ENCODE data around the gene GABRA5. TPM values are rescaled to one million over a fixed set of nuclear protein-coding genes. Genes with fewer than 3 reads are reported as not detected.

The GABRA5 gene
- total RNA-seq, 2 donors from 2014 or later, result not detected

GRCh38 chr15:26883466-26883865 is 16.6 kb downstream of the GABRA5 start:
- no peaks in the 10 kb centered on the region for H3K4me1 ChIP-seq (ENCODE audit: control insufficient read depth in 1 of 2, low read depth in 2 of 2)
- H3K27ac ChIP-seq, result no peak overlapping the region
- H3K4me3 ChIP-seq, result no peak overlapping the region
- H3K9me3 ChIP-seq, result no peaks in the 10 kb centered on the region
- DNase-seq (ENCODE audit: low spot score) (no peak), ATAC-seq (ENCODE audit: insufficient number of reproducible peaks, low FRiP score, low read depth) (no peak)
- no peaks in the 10 kb centered on the region for H3K27me3 ChIP-seq (replicated peaks; ENCODE audit: insufficient read depth)
- no peak for TF ChIP-seq CTCF (IDR thresholded peaks at IDR 0.05)
- H3K36me3 ChIP-seq, result no peaks in the 10 kb centered on the region

GRCh38 chr15:26886566-26886965 is 19.7 kb downstream of the GABRA5 start:
- H3K36me3 ChIP-seq, result no peaks in the 10 kb centered on the region
- TF ChIP-seq CTCF (IDR thresholded peaks at IDR 0.05), result no peak
- H3K9me3 ChIP-seq, result no peaks in the 10 kb centered on the region
- no peak for DNase-seq (ENCODE audit: low spot score)
- no peaks in the 10 kb centered on the region for H3K27me3 ChIP-seq (replicated peaks; ENCODE audit: insufficient read depth)
- H3K4me3 ChIP-seq, result no peak overlapping the region
- no peak for ATAC-seq (ENCODE audit: insufficient number of reproducible peaks, low FRiP score, low read depth)
- peaks cover 2 to 6% of the 10 kb centered on the region in 2 donors for H3K4me1 ChIP-seq (ENCODE audit: control insufficient read depth in 1 of 2, low read depth in 2 of 2)
- H3K27ac ChIP-seq, result no peak overlapping the region

DNA sequence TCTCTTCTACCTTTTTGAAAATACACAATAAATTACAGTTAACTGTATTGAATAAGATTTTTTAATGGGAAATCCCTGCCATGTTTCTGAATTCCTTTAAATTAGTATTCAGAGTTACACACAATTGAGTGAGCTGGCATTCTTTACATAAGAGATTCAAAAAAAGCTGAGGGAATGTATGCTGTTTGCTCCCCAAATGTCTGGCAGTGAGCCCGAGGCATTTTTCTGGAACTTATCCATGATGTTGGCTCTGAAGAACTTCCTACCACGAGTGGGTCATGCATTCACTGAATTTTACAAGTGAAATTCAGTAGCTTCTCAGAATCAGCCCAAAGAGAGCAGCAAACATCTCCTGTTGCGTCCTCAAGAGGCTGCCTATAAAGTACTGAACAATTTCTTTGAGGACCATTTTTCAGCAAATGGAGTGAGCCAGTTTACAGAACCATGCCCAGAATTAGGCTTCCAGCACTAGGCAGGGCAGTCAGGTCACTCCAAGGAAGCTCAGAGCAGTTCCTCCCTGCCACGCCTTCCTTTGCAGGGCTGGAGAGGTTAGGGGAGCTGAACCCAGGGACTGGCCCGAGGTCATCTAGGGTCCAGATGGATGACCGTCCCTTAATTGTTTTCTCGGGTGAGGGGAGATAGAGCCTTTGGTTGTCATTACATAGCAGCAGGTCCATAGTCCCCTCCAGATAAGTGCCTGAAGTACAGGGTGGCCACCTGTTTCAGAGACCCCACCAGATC is 21.2 kb downstream of the GABRA5 start:
- no peak for TF ChIP-seq CTCF (IDR thresholded peaks at IDR 0.05)
- Histone ChIP-seq H3K36me3 (no peaks in the 10 kb centered on the region), H3K4me1 (ENCODE audit: control insufficient read depth in 1 of 2, low read depth in 2 of 2) (peaks cover 4 to 10% of the 10 kb centered on the region in 2 donors), H3K9me3 (no peaks in the 10 kb centered on the region), H3K27ac (no peak overlapping the region), H3K4me3 (no peak overlapping the region), H3K27me3 (replicated peaks; ENCODE audit: insufficient read depth) (no peaks in the 10 kb centered on the region)
- ATAC-seq (ENCODE audit: insufficient number of reproducible peaks, low FRiP score, low read depth), result no peak
- no peak for DNase-seq (ENCODE audit: low spot score)

GRCh38 chr15:26888761-26889160 is 21.9 kb downstream of the GABRA5 start:
- Histone ChIP-seq H3K27me3 (replicated peaks; ENCODE audit: insufficient read depth) (no peaks in the 10 kb centered on the region), H3K27ac (no peak overlapping the region)

More at GRCh38 chr15:26888761-26889160, 21.9 kb downstream of the GABRA5 start:
- no peak for ATAC-seq (ENCODE audit: insufficient number of reproducible peaks, low FRiP score, low read depth)
- no peak overlapping the region for H3K4me3 ChIP-seq
- H3K4me1 ChIP-seq (ENCODE audit: control insufficient read depth in 1 of 2, low read depth in 2 of 2), result peaks cover 4 to 10% of the 10 kb centered on the region in 2 donors
- H3K36me3 ChIP-seq, result no peaks in the 10 kb centered on the region
- no peak for DNase-seq (ENCODE audit: low spot score)
- no peak for TF ChIP-seq CTCF (IDR thresholded peaks at IDR 0.05)
- H3K9me3 ChIP-seq, result no peaks in the 10 kb centered on the region
